ENCODE measurements around the gene COL23A1. TPM values are rescaled to one million over a fixed set of nuclear protein-coding genes. Genes with fewer than 3 reads are reported as not detected.

COL23A1 gene
- total RNA-seq, 1 experiment from 2014 or later: 15.0 TPM

- ATAC-seq: no peak
- no peaks in the 10 kb centered on the region for H3K36me3 Mint-ChIP-seq
- no peak overlapping the region for H3K27ac Mint-ChIP-seq
- TF ChIP-seq E2F5 (CRISPR knock-in tag; IDR thresholded peaks at IDR 0.05) (no peak), ZNF396 (CRISPR knock-in tag; IDR thresholded peaks at IDR 0.05; ENCODE audit: borderline replicate concordance) (no peak), NR3C1 (CRISPR knock-in tag; conservative IDR thresholded peaks at IDR 0.05; ENCODE audit: low read depth) (no peak), TEAD4 (CRISPR knock-in tag; IDR thresholded peaks at IDR 0.05) (no peak)
- H3K27me3 Mint-ChIP-seq (ENCODE audit: low read depth): no peaks in the 10 kb centered on the region
- peaks cover 5% of the 10 kb centered on the region for H3K9me3 Mint-ChIP-seq
- ChIA-PET CTCF (interaction anchor here (1.2 kb wide), 1 partner anchor 120 kb away, joined by 3 read pairs; no protein-coding TSS in a partner anchor), POLR2A (interaction anchor here (0.7 kb wide), 1 partner anchor 9 kb away, joined by 3 read pairs; no protein-coding TSS in a partner anchor)
- peaks cover 8% of the 10 kb centered on the region for H3K4me1 Mint-ChIP-seq
- no peak for DNase-seq (ENCODE audit: low spot score)
- H3K4me3 Mint-ChIP-seq: no peak overlapping the region
Measured at GRCh38 chr5:178341091-178341850, 248.9 kb downstream of the COL23A1 start.

- Mint-ChIP-seq H3K27me3 (ENCODE audit: low read depth) (no peaks in the 10 kb centered on the region), H3K4me1 (peaks cover 8% of the 10 kb centered on the region), H3K4me3 (no peak overlapping the region), H3K9me3 (peaks cover 5% of the 10 kb centered on the region), H3K27ac (no peak overlapping the region), H3K36me3 (no peaks in the 10 kb centered on the region)
- DNase-seq (ENCODE audit: low spot score) (no peak), ATAC-seq (no peak)
- POLR2A ChIA-PET: interaction anchor here (0.7 kb wide), 1 partner anchor 9 kb away, joined by 3 read pairs; no protein-coding TSS in a partner anchor
- CTCF ChIA-PET: interaction anchor here (1.2 kb wide), 1 partner anchor 120 kb away, joined by 3 read pairs; no protein-coding TSS in a partner anchor
- TF ChIP-seq CDX4 (CRISPR knock-in tag; IDR thresholded peaks at IDR 0.05; ENCODE audit: borderline replicate concordance) (no peak), ZNF396 (CRISPR knock-in tag; IDR thresholded peaks at IDR 0.05; ENCODE audit: borderline replicate concordance) (no peak), PREB (CRISPR knock-in tag; IDR thresholded peaks at IDR 0.05; ENCODE audit: borderline replicate concordance) (no peak), GRHL2 (CRISPR knock-in tag; IDR thresholded peaks at IDR 0.05; ENCODE audit: insufficient replicate concordance, severe bottlenecking) (no peak), ZSCAN18 (CRISPR knock-in tag; IDR thresholded peaks at IDR 0.05) (no peak), RORB (CRISPR knock-in tag; IDR thresholded peaks at IDR 0.05) (no peak), SOX15 (CRISPR knock-in tag; IDR thresholded peaks at IDR 0.05) (no peak), NR3C1 (CRISPR knock-in tag; conservative IDR thresholded peaks at IDR 0.05; ENCODE audit: low read depth) (no peak)
Measured at GRCh38 chr5:178340637-178341036, 249.6 kb downstream of the COL23A1 start.

GRCh38 chr5:178340187-178340586, 250.0 kb downstream of the COL23A1 start:
- H3K27ac Mint-ChIP-seq: no peak overlapping the region
- H3K27me3 Mint-ChIP-seq (ENCODE audit: low read depth): no peaks in the 10 kb centered on the region
- H3K4me1 Mint-ChIP-seq: peaks cover 11% of the 10 kb centered on the region
- peaks cover 4% of the 10 kb centered on the region for H3K9me3 Mint-ChIP-seq
- POLR2A ChIA-PET: no interaction called here
- ATAC-seq (no peak), DNase-seq (ENCODE audit: low spot score) (no peak)
- TF ChIP-seq E2F4 (CRISPR knock-in tag; IDR thresholded peaks at IDR 0.05; ENCODE audit: borderline replicate concordance, low read depth) (no peak), STAT6 (CRISPR knock-in tag; conservative IDR thresholded peaks at IDR 0.05; ENCODE audit: low read depth) (no peak), TEAD4 (CRISPR knock-in tag; IDR thresholded peaks at IDR 0.05) (no peak), ZSCAN18 (CRISPR knock-in tag; IDR thresholded peaks at IDR 0.05) (no peak), ZNF317 (CRISPR knock-in tag; IDR thresholded peaks at IDR 0.05; ENCODE audit: borderline replicate concordance, low read depth) (no peak), OVOL2 (CRISPR knock-in tag; IDR thresholded peaks at IDR 0.05; ENCODE audit: borderline replicate concordance) (no peak), TCF7 (CRISPR knock-in tag; IDR thresholded peaks at IDR 0.05; ENCODE audit: low read depth) (no peak), SMAD3 (CRISPR knock-in tag; IDR thresholded peaks at IDR 0.05; ENCODE audit: borderline replicate concordance) (no peak), MLX (CRISPR knock-in tag; IDR thresholded peaks at IDR 0.05) (no peak)
- no peaks in the 10 kb centered on the region for H3K36me3 Mint-ChIP-seq
- CTCF ChIA-PET: interaction anchor here (0.9 to 1.2 kb wide), 2 partner anchors 121 kb away, joined by 3 read pairs; no protein-coding TSS in a partner anchor
- H3K4me3 Mint-ChIP-seq: no peak overlapping the region
